Medulla oblongata (tissue), 1 donor: Measurements from ENCODE around the gene DOCK2.
"Not testable (repeated sequence)": the region's sequence is repeated elsewhere in the genome, so short reads cannot be mapped to it uniquely, and the experiment has no call there.

Source experiments
- DNase-seq: peaks from one replicate; pipeline ENCODE4 v3.0.0-alpha.2; 2015; ENCODE audit errors: extremely low spot score

Gene DOCK2

GRCh38 chr5:169637549-169638121, 560 bp downstream of the DOCK2 start:
- peak; percentile 23 for DNase-seq

- DNase-seq: no peak
These were observed 4.2 kb downstream of the DOCK2 start for GRCh38 chr5:169641253-169641652.

- no peak for DNase-seq
These were observed 9.8 kb downstream of the DOCK2 start for GRCh38 chr5:169646856-169647255.

GRCh38 chr5:169647566-169647965, 10.5 kb downstream of the DOCK2 start:
- DNase-seq: peak; percentile 58

GRCh38 chr5:169648725-169649310, 11.7 kb downstream of the DOCK2 start:
- no peak for DNase-seq

GRCh38 chr5:169649486-169649885, 12.4 kb downstream of the DOCK2 start:
- no peak for DNase-seq

GRCh38 chr5:169650701-169651331, 13.7 kb downstream of the DOCK2 start:
- no peak for DNase-seq

- no peak for DNase-seq
These were observed 14.5 kb downstream of the DOCK2 start for GRCh38 chr5:169651526-169651925.

GRCh38 chr5:169652057-169652456, 15.0 kb downstream of the DOCK2 start:
- peak; percentile 17 for DNase-seq

GRCh38 chr5:169653091-169653490, 16.0 kb downstream of the DOCK2 start:
- no peak for DNase-seq

- DNase-seq: no peak
These were observed 18.3 kb downstream of the DOCK2 start for GRCh38 chr5:169655353-169655752.

GRCh38 chr5:169656125-169656901, 19.2 kb downstream of the DOCK2 start:
- DNase-seq: no peak

GRCh38 chr5:169657127-169657526, 20.1 kb downstream of the DOCK2 start:
- no peak for DNase-seq

GRCh38 chr5:169662451-169662850, 25.4 kb downstream of the DOCK2 start:
- DNase-seq: not testable (repeated sequence)

GRCh38 chr5:169663537-169663936, 26.5 kb downstream of the DOCK2 start:
- no peak for DNase-seq

- no peak for DNase-seq
These were observed 29.3 kb downstream of the DOCK2 start for GRCh38 chr5:169666365-169666764.

GRCh38 chr5:169667896-169668674, 31.0 kb downstream of the DOCK2 start:
- DNase-seq: no peak

GRCh38 chr5:169668732-169669131, 31.7 kb downstream of the DOCK2 start:
- DNase-seq: no peak

- DNase-seq: no peak
These were observed 33.9 kb downstream of the DOCK2 start for GRCh38 chr5:169670769-169671525.

GRCh38 chr5:169682026-169682425, 45.0 kb downstream of the DOCK2 start:
- DNase-seq: no peak

GRCh38 chr5:169686137-169686536, 49.1 kb downstream of the DOCK2 start:
- DNase-seq: no peak
